Activated naive CD8-positive, alpha-beta T cell treated with anti-CD3 and anti-CD28 coated beads, Interleukin-2, amount 50 U/mL, for 24 hours (primary cell): ENCODE measurements around the gene ADRA1B.

Source experiments
- ATAC-seq: fragments of 150-1000 bp; cut with Tn5 transposase; one replicate; pipeline ENCODE4 v1.10.0; 2021
- DNase-seq: peaks from one replicate; pipeline ENCODE4 v3.0.0; 2021
- H3K27ac Mint-ChIP-seq: one replicate; pipeline ENCODE4 v1.8.0; 2021; ENCODE audit warnings: mild to moderate bottlenecking, mixed read lengths
- H3K27me3 Mint-ChIP-seq: one replicate; pipeline ENCODE4 v1.8.0; 2021; ENCODE audit warnings: mixed read lengths
- H3K36me3 Mint-ChIP-seq: one replicate; pipeline ENCODE4 v1.8.0; 2021; ENCODE audit warnings: low read depth, mixed read lengths
- H3K4me1 Mint-ChIP-seq: one replicate; pipeline ENCODE4 v1.8.0; 2021; ENCODE audit warnings: mixed read lengths
- H3K4me3 Mint-ChIP-seq: one replicate; pipeline ENCODE4 v1.8.0; 2021; ENCODE audit warnings: mild to moderate bottlenecking, moderate library complexity, mixed read lengths
- H3K9me3 Mint-ChIP-seq: one replicate; pipeline ENCODE4 v1.8.0; 2021; ENCODE audit warnings: mixed read lengths

The ADRA1B gene

GRCh38 chr5:160020266-160020770 is 104.0 kb downstream of the ADRA1B start:
- no peak overlapping the region for H3K27ac Mint-ChIP-seq
- DNase-seq (no peak), ATAC-seq (no peak)
- H3K4me3 Mint-ChIP-seq, result no peak overlapping the region
- H3K36me3 Mint-ChIP-seq, result peaks cover 29% of the 10 kb centered on the region
- H3K27me3 Mint-ChIP-seq, result no peaks in the 10 kb centered on the region
- H3K4me1 Mint-ChIP-seq, result peaks cover 15% of the 10 kb centered on the region
- H3K9me3 Mint-ChIP-seq, result no peaks in the 10 kb centered on the region

GRCh38 chr5:160020964-160021363 is 104.7 kb downstream of the ADRA1B start:
- no peaks in the 10 kb centered on the region for H3K27me3 Mint-ChIP-seq
- no peak overlapping the region for H3K4me3 Mint-ChIP-seq
- DNase-seq, result no peak
- H3K27ac Mint-ChIP-seq, result no peak overlapping the region
- no peaks in the 10 kb centered on the region for H3K9me3 Mint-ChIP-seq
- peaks cover 31% of the 10 kb centered on the region for H3K36me3 Mint-ChIP-seq
- H3K4me1 Mint-ChIP-seq, result peaks cover 18% of the 10 kb centered on the region
- ATAC-seq, result no peak

- ATAC-seq (peak; percentile 86), DNase-seq (peak; percentile 46)
- H3K36me3 Mint-ChIP-seq, result peaks cover 34% of the 10 kb centered on the region
- no peak overlapping the region for H3K4me3 Mint-ChIP-seq
- peaks cover 18% of the 10 kb centered on the region for H3K4me1 Mint-ChIP-seq
- H3K27me3 Mint-ChIP-seq, result no peaks in the 10 kb centered on the region
- H3K27ac Mint-ChIP-seq, result no peak overlapping the region
- no peaks in the 10 kb centered on the region for H3K9me3 Mint-ChIP-seq
Observed at GRCh38 chr5:160021831-160022446, 105.7 kb downstream of the ADRA1B start.
